Measurements from ENCODE around the gene LASP1. TPM values are rescaled to one million over a fixed set of nuclear protein-coding genes. Genes with fewer than 3 reads are reported as not detected.

The LASP1 gene
- polyA plus RNA-seq (56.3 and 60.0 TPM in 2 replicates), polyA minus RNA-seq (112 and 113 TPM in 2 replicates)

GRCh38 chr17:38869526-38870258 is at the start of gene LASP1:
TSS of gene LASP1 (plus strand) at chr17:38870058. CDS start at chr17:38870190, 132 bp downstream.
- peak within 1 kb of the TSS; percentile 99 for H3K4me2 ChIP-seq (ENCODE audit: low read length)
- peaks cover 5% of the 10 kb centered on the region for H3F3A ChIP-seq (ENCODE audit: insufficient read depth, low read length, poor library complexity, severe bottlenecking)
- H3K36me3 ChIP-seq (ENCODE audit: insufficient read depth, low read length): no peaks in the 10 kb centered on the region
- peaks cover 41% of the 10 kb centered on the region for H3K79me2 ChIP-seq (replicated peaks; ENCODE audit: insufficient read depth, low read length)
- H3K27ac ChIP-seq (ENCODE audit: low read length): peak within 1 kb of the TSS; percentile 99
- peak within 1 kb of the TSS; percentile 85 for H2AFZ ChIP-seq (ENCODE audit: low read depth, low read length)
- peak within 1 kb of the TSS; percentile 99 for H3K9ac ChIP-seq (ENCODE audit: low read length)
- TF ChIP-seq EZH2 (IDR thresholded peaks at IDR 0.05; ENCODE audit: borderline replicate concordance, insufficient read depth, low read length, poor library complexity, severe bottlenecking): no peak
- no peak for TF ChIP-seq TAF1 (IDR thresholded peaks at IDR 0.05; ENCODE audit: low read depth)
- peak; percentile 43 for TF ChIP-seq RAD21 (conservative IDR thresholded peaks at IDR 0.05)
- peak; percentile 34 for TF ChIP-seq CTCF (IDR thresholded peaks at IDR 0.05; ENCODE audit: poor library complexity, severe bottlenecking)
- TF ChIP-seq, protein P1, sequence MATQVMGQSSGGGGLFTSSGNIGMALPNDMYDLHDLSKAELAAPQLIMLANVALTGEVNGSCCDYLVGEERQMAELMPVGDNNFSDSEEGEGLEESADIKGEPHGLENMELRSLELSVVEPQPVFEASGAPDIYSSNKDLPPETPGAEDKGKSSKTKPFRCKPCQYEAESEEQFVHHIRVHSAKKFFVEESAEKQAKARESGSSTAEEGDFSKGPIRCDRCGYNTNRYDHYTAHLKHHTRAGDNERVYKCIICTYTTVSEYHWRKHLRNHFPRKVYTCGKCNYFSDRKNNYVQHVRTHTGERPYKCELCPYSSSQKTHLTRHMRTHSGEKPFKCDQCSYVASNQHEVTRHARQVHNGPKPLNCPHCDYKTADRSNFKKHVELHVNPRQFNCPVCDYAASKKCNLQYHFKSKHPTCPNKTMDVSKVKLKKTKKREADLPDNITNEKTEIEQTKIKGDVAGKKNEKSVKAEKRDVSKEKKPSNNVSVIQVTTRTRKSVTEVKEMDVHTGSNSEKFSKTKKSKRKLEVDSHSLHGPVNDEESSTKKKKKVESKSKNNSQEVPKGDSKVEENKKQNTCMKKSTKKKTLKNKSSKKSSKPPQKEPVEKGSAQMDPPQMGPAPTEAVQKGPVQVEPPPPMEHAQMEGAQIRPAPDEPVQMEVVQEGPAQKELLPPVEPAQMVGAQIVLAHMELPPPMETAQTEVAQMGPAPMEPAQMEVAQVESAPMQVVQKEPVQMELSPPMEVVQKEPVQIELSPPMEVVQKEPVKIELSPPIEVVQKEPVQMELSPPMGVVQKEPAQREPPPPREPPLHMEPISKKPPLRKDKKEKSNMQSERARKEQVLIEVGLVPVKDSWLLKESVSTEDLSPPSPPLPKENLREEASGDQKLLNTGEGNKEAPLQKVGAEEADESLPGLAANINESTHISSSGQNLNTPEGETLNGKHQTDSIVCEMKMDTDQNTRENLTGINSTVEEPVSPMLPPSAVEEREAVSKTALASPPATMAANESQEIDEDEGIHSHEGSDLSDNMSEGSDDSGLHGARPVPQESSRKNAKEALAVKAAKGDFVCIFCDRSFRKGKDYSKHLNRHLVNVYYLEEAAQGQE (IDR thresholded peaks at IDR 0.05; ENCODE audit: borderline replicate concordance): peak; percentile 80
- peak; percentile 1 for TF ChIP-seq EP300 (conservative IDR thresholded peaks at IDR 0.05; ENCODE audit: poor library complexity, severe bottlenecking)
- TF ChIP-seq SMC3 (conservative IDR thresholded peaks at IDR 0.05; ENCODE audit: poor library complexity): peak; percentile 47
- TF ChIP-seq MXI1 (conservative IDR thresholded peaks at IDR 0.05; ENCODE audit: poor library complexity, severe bottlenecking): peak; percentile 53
- peak; percentile 93 for TF ChIP-seq POLR2AphosphoS5 (IDR thresholded peaks at IDR 0.05)
- H3K9me3 ChIP-seq (ENCODE audit: low read length): no peaks in the 10 kb centered on the region
- H3K27me3 ChIP-seq (ENCODE audit: insufficient read depth, low read depth, low read length): no peaks in the 10 kb centered on the region
- H3K9me2 ChIP-seq (ENCODE audit: insufficient read depth, low read length): no peaks in the 10 kb centered on the region
- H3K4me3 ChIP-seq (ENCODE audit: low read length): peak within 1 kb of the TSS; percentile 98
- H4K20me1 ChIP-seq (ENCODE audit: insufficient read depth): peaks cover 4% of the 10 kb centered on the region

- Histone ChIP-seq H3K27me3 (ENCODE audit: insufficient read depth, low read depth, low read length) (no peaks in the 10 kb centered on the region), H3K36me3 (ENCODE audit: insufficient read depth, low read length) (no peaks in the 10 kb centered on the region), H4K20me1 (ENCODE audit: insufficient read depth) (no peaks in the 10 kb centered on the region), H3F3A (ENCODE audit: insufficient read depth, low read length, poor library complexity, severe bottlenecking) (no peaks in the 10 kb centered on the region), H2AFZ (ENCODE audit: low read depth, low read length) (peak within 1 kb of the TSS; percentile 90), H3K79me2 (replicated peaks; ENCODE audit: insufficient read depth, low read length) (peaks cover 17% of the 10 kb centered on the region), H3K9me2 (ENCODE audit: insufficient read depth, low read length) (no peaks in the 10 kb centered on the region), H3K9ac (ENCODE audit: low read length) (peak within 1 kb of the TSS; percentile 85), H3K9me3 (ENCODE audit: low read length) (no peaks in the 10 kb centered on the region), H3K27ac (ENCODE audit: low read length) (peak within 1 kb of the TSS; percentile 94), H3K4me2 (ENCODE audit: low read length) (peak within 1 kb of the TSS; percentile 99), H3K4me3 (ENCODE audit: low read length) (peak within 1 kb of the TSS; percentile 86)
- peak; percentile 62 for TF ChIP-seq TAF1 (IDR thresholded peaks at IDR 0.05; ENCODE audit: low read depth)
- TF ChIP-seq EZH2 (IDR thresholded peaks at IDR 0.05; ENCODE audit: borderline replicate concordance, insufficient read depth, low read length, poor library complexity, severe bottlenecking): no peak
- TF ChIP-seq CTCF (IDR thresholded peaks at IDR 0.05; ENCODE audit: poor library complexity, severe bottlenecking): peak; percentile 8
- TF ChIP-seq RAD21 (conservative IDR thresholded peaks at IDR 0.05): no peak
- TF ChIP-seq, protein P1 (IDR thresholded peaks at IDR 0.05; ENCODE audit: borderline replicate concordance): peak; percentile 50
- peak; percentile 89 for TF ChIP-seq EP300 (conservative IDR thresholded peaks at IDR 0.05; ENCODE audit: poor library complexity, severe bottlenecking)
- peak; percentile 75 for TF ChIP-seq MXI1 (conservative IDR thresholded peaks at IDR 0.05; ENCODE audit: poor library complexity, severe bottlenecking)
- no peak for TF ChIP-seq SMC3 (conservative IDR thresholded peaks at IDR 0.05; ENCODE audit: poor library complexity)
- TF ChIP-seq POLR2AphosphoS5 (IDR thresholded peaks at IDR 0.05): peak; percentile 97
Measured at GRCh38 chr17:38824899-38825761, 44.7 kb upstream of the LASP1 start, which contains the start of gene CWC25. TSS of gene CWC25 (minus strand) at chr17:38825321. CDS start at chr17:38825183, 138 bp downstream.

All from neural cell (in vitro differentiated cells).